HG02763 (cell line): Measurements from ENCODE around the gene GALNT12.

Experiments used
- ATAC-seq: cut with Tn5 transposase; IDR thresholded peaks from one replicate; pipeline ENCODE4 v1.9.1; 2021; ENCODE audit warnings: mild to moderate bottlenecking, moderate library complexity; ENCODE audit not compliant: unreplicated experiment

Gene GALNT12

GRCh38 chr9:98801561-98801960, 5.9 kb upstream of the GALNT12 start:
- ATAC-seq = no peak

DNA sequence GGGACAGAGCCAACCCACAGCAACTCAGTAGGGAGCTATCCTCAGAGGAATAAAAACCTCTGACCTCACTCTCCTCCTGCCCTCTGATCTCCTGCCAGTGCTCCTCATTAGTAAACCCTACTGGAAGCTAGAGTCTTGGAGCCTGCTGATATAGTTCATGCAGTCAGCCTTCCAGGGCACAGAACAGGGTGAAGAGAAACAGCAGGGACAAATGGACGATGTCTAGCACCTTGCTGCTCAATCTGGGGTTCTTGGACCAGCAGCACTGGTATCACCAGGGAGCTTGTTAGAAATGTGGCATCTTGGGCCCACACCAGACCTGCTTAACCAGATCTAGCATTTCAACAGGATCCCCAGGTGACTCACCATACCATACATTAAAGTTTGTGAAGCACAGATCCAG, 5.5 kb upstream of the GALNT12 start:
- no peak for ATAC-seq

DNA sequence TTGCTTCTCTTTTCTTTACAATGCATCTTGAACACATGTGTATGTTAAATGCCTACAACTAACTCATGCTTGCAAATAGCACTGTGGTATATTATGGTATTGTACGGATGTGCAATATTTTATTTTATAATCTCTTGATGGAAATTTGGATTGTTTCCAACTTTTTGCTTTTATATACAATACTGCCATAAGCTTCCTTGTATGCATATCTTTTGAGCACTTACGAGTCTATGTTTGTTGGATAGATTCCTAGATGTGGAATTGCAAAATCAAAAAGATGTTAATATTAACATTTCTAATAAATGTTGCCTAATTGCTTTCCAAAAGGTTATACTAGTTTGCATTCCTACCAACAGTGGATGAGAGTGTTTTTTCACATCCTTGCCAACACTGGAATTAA, 3.4 kb upstream of the GALNT12 start:
- no peak for ATAC-seq

DNA sequence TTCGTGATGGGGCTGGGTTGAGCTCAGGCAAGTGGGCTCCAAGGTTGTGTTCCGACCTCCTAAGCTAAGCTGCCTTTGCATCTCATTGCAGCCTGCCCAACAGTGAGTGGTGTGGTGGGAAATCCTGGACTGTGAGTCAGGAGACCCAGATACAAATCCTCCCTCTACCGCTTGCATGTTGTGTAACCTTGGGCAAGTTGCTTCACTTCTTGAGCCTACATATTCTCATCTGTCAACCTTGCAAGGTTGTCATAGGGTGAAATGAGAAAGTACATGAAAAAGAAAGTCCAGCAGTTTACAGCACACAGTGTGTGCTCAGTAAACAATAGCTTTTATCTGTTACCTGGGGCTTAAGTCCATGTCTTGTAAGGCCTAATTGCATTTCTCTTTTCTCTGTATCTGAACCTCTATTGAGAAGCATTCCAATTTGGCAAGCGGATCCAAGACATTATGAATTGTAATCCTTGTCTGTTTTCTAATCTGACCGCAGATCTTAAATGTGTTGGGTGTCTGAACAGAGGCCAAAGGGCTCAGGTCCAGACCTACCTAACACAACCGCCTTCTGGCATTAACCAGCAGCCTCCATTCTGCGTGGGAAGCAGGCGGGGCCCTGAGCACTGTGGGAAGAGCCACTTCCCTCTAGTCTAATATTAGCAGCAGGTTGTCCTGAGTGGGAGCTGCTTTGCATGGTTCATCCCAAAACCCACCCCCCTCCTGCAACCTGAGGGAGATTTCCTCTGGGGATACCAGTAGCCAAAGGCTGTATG, 1.8 kb upstream of the GALNT12 start:
- ATAC-seq = no peak

GRCh38 chr9:98806394-98807035, 955 bp upstream of the GALNT12 start:
- ATAC-seq = no peak

DNA sequence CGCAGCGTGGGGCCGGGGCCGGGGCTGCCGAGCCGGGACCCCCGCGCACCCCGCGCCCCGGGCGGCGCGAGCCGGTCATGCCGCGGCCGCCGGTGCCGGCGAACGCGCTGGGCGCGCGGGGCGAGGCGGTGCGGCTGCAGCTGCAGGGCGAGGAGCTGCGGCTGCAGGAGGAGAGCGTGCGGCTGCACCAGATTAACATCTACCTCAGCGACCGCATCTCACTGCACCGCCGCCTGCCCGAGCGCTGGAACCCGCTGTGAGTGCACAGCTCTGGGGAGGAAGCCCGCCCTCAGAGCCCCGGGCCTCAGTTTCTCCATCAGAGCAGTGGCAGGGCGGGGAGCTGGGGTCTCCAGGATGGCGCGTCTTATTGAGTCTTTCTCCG, 335 bp downstream of the GALNT12 start:
- ATAC-seq = peak; percentile 42

DNA sequence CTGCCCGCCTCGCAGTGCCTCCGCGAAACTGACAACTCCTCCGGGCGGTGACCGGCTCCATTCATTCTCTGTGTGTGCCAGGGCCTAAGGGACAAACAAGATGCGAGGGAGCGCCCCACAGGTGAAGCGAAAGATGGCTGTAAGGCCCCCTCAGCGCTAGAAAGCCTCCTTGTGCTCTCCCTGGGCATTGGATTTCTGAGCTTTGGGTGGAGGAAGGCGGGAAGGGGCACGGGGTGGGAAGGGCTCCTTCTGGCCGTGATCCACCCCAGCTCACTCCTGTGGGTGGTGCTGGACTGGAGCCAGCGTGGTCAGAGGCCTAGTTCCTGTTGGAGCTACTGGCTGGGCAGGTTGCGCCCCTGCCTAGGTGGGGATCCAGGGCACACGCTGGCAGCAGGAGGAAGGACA, 943 bp downstream of the GALNT12 start:
- ATAC-seq = no peak

GRCh38 chr9:98808875-98809274, 1.4 kb downstream of the GALNT12 start:
- ATAC-seq = no peak

DNA sequence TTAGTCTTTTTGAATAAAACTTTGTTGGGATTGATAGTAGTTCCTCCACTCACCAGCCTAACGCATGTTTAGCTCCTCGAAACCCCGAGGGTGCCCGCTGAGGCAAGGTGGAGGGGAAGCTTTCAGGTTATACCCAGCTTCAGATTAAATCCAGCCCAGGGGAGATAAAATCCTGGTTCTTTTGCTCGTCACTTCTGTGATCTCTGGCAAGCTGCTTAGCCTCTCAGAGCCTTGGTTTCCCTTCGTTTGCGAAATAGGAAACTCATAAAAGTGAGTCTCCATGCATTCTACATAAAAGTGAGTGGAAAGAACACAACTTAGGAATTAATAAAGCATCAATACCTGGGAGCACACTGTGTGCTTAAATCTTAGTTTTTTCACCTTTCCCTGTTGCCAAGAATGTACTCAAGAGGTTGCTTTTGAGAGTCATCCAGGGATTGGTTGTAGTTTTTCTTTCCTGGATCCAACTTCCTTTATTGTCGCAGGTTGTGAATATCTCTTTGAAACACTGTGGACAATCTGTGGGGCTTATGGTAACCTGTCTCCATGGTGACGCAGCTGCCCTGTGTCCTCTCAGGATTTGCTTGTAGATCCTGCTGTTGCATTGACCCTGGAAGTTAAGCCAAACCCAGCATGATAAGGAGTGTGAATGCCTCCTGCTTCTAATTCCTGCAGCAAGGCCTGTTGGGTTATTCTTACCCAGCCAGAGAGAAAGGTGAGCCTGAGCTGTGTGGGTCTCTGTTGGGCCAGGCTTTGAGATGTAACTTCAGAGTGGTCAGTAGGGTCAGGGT, 2.0 kb downstream of the GALNT12 start:
- ATAC-seq = no peak

DNA sequence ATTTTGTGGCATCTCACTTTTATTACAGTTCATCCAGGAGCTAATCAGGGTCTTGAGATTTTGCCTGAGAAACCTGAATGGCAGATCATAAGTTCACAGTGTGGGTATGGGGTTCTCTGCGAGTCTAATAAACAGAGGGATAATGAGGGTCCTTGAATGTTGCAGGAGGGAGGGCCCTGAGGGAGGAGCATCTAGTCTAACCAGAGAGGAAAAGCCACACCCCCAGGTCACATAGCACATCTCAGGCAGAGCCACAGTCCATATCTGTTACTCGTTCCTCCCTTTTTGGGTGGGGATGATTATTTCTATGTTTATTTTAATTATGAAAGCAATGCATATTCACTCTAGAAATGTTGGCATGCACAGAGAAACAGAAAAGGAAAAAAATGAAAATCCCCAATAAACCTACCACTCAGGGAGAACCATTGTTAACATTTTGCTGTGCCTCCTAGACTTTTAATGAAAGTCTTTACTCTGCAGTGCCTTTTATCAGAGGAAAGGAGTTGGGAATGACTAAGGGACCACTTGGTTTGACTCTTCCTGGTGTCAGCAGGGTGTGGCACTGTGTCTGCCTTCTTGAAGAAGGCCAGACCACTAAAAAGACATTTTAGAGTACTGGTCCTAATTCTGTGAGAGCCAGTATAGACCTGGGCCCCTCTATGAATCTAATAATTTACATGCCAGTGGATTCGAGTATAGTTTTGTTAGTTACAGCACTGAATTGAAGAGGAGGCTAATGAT, 2.8 kb downstream of the GALNT12 start:
- ATAC-seq = no peak

- no peak for ATAC-seq
These were observed 3.7 kb downstream of the GALNT12 start for GRCh38 chr9:98811051-98811650.

DNA sequence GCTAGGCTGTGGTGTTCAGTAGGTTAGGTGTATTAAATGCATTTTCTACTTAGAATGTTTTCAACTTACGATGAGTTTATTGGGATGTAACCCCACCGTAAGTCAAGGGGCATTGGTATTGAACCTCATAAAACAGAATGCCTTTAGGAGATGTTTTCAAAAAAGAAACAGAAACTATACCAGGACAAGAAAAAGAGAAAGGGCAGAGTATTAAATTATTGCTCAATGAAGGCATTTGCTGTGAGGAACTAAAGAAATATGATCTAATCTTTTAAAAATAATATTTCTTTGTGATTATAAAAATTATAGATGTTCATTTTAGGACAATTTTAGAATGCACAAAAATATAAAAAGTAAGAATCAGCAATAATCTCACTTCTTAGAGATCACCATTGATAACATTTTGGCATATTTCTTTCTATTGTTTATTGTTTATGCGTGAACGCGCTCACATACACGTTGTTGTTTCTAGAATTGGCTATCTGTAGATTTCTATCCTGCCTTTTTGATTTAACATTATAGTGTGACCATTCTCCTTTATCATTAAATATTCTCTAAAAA, 8.0 kb downstream of the GALNT12 start:
- ATAC-seq = no peak

GRCh38 chr9:98818764-98819163, 11.3 kb downstream of the GALNT12 start:
- no peak for ATAC-seq

DNA sequence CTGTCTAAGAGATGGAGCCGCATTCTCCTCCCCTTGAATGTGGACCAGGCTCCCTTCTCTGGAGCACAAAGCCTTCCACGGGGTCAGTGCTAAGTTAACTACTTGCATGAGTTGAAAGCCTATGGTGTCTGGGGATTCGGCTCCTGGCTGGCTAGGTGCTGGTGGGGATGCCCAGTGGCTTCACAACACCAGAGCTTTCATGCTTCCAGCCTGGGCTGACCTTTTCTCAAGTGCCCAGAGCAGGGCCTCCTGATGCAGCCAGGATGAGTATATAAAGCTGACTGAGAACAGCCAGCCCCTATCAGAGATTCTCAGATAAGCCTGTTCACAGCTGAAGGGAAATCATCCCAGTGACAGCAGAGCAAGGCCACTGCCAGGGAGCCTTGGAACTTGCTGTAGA, 11.8 kb downstream of the GALNT12 start:
- no peak for ATAC-seq

- no peak for ATAC-seq
These were observed 14.4 kb downstream of the GALNT12 start for GRCh38 chr9:98821831-98822230.

DNA sequence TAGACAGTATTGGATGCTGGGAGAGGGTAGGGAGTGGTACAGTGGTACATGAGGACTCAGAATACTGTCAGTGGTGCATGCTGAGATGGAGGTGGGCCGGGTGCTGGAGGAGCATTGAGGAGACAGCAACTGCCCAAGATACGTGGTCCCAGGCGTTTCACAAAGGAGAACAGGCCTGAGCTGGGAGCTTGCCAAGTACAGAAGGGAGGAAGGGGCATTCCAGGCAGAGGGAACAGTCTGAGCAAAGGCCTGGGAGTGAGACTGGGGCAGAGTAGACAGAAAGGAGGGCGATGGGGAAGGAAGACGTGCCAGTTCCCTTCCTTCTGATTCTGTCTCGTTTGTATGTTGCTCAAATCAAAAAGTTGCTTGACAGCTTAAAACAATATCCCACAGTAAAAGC, 15.2 kb downstream of the GALNT12 start:
- no peak for ATAC-seq

GRCh38 chr9:98823666-98824334, 16.3 kb downstream of the GALNT12 start:
- ATAC-seq = no peak

DNA sequence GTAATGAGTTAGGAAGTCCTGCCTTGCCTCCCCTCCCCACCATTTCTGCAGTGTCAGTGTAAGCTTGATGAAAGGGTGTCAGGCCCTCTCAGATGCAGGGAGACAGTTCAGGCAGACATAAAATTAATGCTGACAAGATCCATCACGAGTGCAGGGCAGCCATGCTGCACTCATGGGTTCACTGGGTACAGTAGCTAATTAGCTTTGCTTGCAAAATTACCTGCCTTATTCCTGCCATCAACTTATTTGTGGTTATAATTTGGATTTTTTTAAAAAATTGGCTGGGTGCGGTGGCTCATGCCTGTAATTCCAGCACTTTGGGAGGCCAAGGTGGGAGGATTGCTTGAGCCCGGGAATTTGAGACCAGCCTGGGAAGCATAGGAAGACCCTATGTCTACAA, 17.9 kb downstream of the GALNT12 start:
- no peak for ATAC-seq

DNA sequence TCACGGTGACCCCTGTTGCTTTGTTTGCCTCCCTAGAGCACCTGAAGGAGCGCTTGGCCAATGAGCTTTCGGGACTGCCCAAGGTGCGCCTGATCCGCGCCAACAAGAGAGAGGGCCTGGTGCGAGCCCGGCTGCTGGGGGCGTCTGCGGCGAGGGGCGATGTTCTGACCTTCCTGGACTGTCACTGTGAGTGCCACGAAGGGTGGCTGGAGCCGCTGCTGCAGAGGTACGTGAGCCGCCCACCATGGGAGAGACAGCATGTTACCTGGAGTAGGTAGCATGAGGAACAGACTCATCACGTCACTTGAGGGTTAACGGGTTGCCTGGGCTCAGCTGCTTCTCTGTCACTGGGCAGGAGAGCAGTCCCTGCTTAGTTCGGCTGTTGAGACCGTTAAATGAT, 19.2 kb downstream of the GALNT12 start:
- no peak for ATAC-seq

DNA sequence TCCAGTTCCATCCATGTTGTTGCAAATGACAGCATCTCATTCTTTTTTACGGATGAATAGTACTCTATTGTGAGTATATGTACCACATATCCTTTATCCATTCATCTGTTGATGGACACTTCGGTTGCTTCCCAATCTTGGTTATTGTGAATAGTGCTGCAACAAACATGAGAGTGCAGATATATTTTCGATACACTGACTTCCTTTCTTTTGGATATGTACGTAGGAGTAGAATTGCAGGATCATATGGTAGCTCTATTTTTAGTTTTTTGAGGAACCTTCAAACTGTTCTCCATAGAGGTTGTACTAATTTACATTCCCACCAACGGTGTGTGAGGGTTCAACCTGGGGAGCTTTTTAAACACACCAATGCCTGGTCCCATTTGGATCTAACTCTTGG, 22.3 kb downstream of the GALNT12 start:
- no peak for ATAC-seq
